Globus pallidus (tissue), 1 donor: ENCODE measurements around the gene REM2.

ENCODE experiments used
- DNase-seq: peaks from one replicate; pipeline ENCODE4 v3.0.0-alpha.2; 2015; ENCODE audit warnings: low spot score

The REM2 gene

GRCh38 chr14:22883173-22883976 is at the start of gene REM2:
TSS of gene REM2 (plus strand) at chr14:22883222. CDS start at chr14:22883288, 66 bp downstream.
- DNase-seq = no peak

GRCh38 chr14:22835505-22835904 is 47.5 kb upstream of the REM2 start:
- DNase-seq = no peak

GRCh38 chr14:22836301-22837113 is 46.5 kb upstream of the REM2 start, which contains the start of gene MMP14:
TSS of gene MMP14 (plus strand) at chr14:22836585. CDS start at chr14:22836818, 233 bp downstream.
- no peak for DNase-seq

GRCh38 chr14:22837114-22837749 is 45.8 kb upstream of the REM2 start:
- no peak for DNase-seq

- no peak for DNase-seq
These were observed 45.1 kb upstream of the REM2 start for GRCh38 chr14:22837750-22838538.

- DNase-seq = no peak
These were observed 44.4 kb upstream of the REM2 start for GRCh38 chr14:22838631-22839041.

- DNase-seq = no peak
These were observed 43.8 kb upstream of the REM2 start for GRCh38 chr14:22839159-22839779.

GRCh38 chr14:22841311-22841710 is 41.7 kb upstream of the REM2 start:
- no peak for DNase-seq

- no peak for DNase-seq
These were observed 41.3 kb upstream of the REM2 start for GRCh38 chr14:22841769-22842168.

GRCh38 chr14:22842211-22843122 is 40.6 kb upstream of the REM2 start:
- no peak for DNase-seq

- no peak for DNase-seq
These were observed 39.7 kb upstream of the REM2 start for GRCh38 chr14:22843123-22843925.

GRCh38 chr14:22844221-22845102 is 38.6 kb upstream of the REM2 start:
- no peak for DNase-seq

GRCh38 chr14:22845103-22845394 is 38.0 kb upstream of the REM2 start:
- no peak for DNase-seq

GRCh38 chr14:22845821-22846625 is 37.0 kb upstream of the REM2 start:
- DNase-seq = no peak

GRCh38 chr14:22846811-22847307 is 36.2 kb upstream of the REM2 start:
- no peak for DNase-seq

- no peak for DNase-seq
These were observed 35.2 kb upstream of the REM2 start for GRCh38 chr14:22847661-22848341.
